Immature natural killer cell (primary cell): Measurements from ENCODE around the gene MOK. TPM values are rescaled to one million over a fixed set of nuclear protein-coding genes. Genes with fewer than 3 reads are reported as not detected.

Source experiments
- DNase-seq, 3 donors: peaks; one replicate each; pipeline ENCODE4 v3.0.0; 2022; ENCODE audit warnings: mixed read lengths in 1 of 3
- H3K27ac Mint-ChIP-seq, 6 donors: one replicate each; pipeline ENCODE4 v1.8.0; 2020; ENCODE audit warnings: mixed read lengths in 6 of 6, mild to moderate bottlenecking in 5 of 6, inconsistent platforms in 4 of 6, moderate library complexity in 3 of 6
- H3K27me3 Mint-ChIP-seq, 3 donors: one replicate each; pipeline ENCODE4 v1.8.0; 2020 to 2021; ENCODE audit warnings: low read depth in 3 of 3, mild to moderate bottlenecking in 3 of 3, mixed read lengths in 3 of 3, moderate library complexity in 3 of 3, inconsistent platforms in 1 of 3
- H3K36me3 Mint-ChIP-seq, 3 donors: one replicate each; pipeline ENCODE4 v1.8.0; 2020; ENCODE audit warnings: mixed read lengths in 3 of 3, inconsistent platforms in 2 of 3, mild to moderate bottlenecking in 2 of 3
- H3K4me1 Mint-ChIP-seq, 2 donors: one replicate each; pipeline ENCODE4 v1.8.0; 2020; ENCODE audit warnings: inconsistent platforms in 2 of 2, mild to moderate bottlenecking in 2 of 2, mixed read lengths in 2 of 2, moderate library complexity in 1 of 2
- H3K4me3 Mint-ChIP-seq, 5 donors: one replicate each; pipeline ENCODE4 v1.8.0; 2020; ENCODE audit warnings: mild to moderate bottlenecking in 5 of 5, mixed read lengths in 5 of 5, inconsistent platforms in 3 of 5, moderate library complexity in 3 of 5
- H3K9me3 Mint-ChIP-seq, 6 donors: one replicate each; pipeline ENCODE4 v1.8.0; 2020; ENCODE audit warnings: mild to moderate bottlenecking in 6 of 6, mixed read lengths in 6 of 6, inconsistent platforms in 4 of 6, moderate library complexity in 3 of 6
- polyA plus RNA-seq, 3 donors: library from polyadenylated mRNA; unstranded; fragments of 300-500 nt; fragmentation: Illumina TruSeq; gene quantifications; one replicate each; pipeline ENCODE4 v1.2.3, GENCODE V29; 2021

Gene MOK
- polyA plus RNA-seq, 3 donors from 2014 or later = 1.8 to 4.9 (median 3.2) TPM

DNA sequence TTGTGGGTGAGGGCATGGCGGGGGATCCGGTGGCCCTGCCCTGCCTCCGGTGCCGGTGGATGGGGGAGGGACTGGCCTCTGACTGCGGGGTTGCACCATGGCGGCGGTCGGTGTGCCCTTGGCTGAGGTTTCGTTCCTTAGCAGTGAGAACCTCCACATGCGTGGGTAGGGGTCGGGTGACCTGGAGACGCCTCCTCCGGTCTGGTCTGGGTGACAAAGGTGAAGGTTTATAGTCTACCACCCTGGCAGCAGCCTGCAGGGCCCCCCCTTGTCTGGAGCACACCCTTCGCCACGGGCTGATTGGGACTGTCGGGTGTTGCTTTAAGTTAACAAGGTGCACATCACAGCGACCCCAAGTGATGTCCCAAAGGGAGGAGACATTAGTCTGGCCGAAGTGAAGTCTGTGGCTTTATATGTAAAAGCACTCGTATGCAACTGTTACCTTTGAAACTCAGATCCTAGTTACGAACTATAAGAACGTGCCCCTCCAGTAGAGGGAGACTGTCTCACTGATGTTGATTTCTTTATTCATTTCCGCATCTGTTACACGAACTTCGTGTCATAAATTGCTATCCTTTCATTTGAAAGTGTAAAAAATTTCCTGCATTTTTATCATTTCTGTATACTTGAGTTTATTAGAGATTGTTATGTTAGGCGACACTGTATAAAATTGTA, 90.8 kb downstream of the MOK start:
- peaks cover 0 to 7% (median 7%) of the 10 kb centered on the region in 3 donors for H3K36me3 Mint-ChIP-seq
- H3K27ac Mint-ChIP-seq = no peak overlapping the region

GRCh38 chr14:102213470-102213869, 91.5 kb downstream of the MOK start:
- Mint-ChIP-seq H3K27ac (no peak overlapping the region), H3K36me3 (peaks cover 0 to 13% (median 10%) of the 10 kb centered on the region in 3 donors), H3K4me3 (no peak overlapping the region), H3K4me1 (peaks cover 2 to 7% of the 10 kb centered on the region in 2 donors), H3K27me3 (peaks cover 0 to 1% (median 0%) of the 10 kb centered on the region in 3 donors), H3K9me3 (no peaks in the 10 kb centered on the region)
- no peak for DNase-seq

More for the DNA sequence above, 90.8 kb downstream of the MOK start:
- peaks cover 2 to 7% of the 10 kb centered on the region in 2 donors for H3K4me1 Mint-ChIP-seq
- H3K27me3 Mint-ChIP-seq = peaks cover 0 to 1% (median 0%) of the 10 kb centered on the region in 3 donors
- no peak for DNase-seq
- no peak overlapping the region for H3K4me3 Mint-ChIP-seq
- H3K9me3 Mint-ChIP-seq = no peaks in the 10 kb centered on the region

GRCh38 chr14:102212845-102213244, 92.1 kb downstream of the MOK start:
- Mint-ChIP-seq H3K36me3 (peaks cover 0 to 15% (median 10%) of the 10 kb centered on the region in 3 donors), H3K4me3 (no peak overlapping the region), H3K27me3 (peaks cover 0 to 1% (median 0%) of the 10 kb centered on the region in 3 donors), H3K27ac (no peak overlapping the region), H3K4me1 (peaks cover 2 to 7% of the 10 kb centered on the region in 2 donors), H3K9me3 (no peaks in the 10 kb centered on the region)
- no peak for DNase-seq

DNA sequence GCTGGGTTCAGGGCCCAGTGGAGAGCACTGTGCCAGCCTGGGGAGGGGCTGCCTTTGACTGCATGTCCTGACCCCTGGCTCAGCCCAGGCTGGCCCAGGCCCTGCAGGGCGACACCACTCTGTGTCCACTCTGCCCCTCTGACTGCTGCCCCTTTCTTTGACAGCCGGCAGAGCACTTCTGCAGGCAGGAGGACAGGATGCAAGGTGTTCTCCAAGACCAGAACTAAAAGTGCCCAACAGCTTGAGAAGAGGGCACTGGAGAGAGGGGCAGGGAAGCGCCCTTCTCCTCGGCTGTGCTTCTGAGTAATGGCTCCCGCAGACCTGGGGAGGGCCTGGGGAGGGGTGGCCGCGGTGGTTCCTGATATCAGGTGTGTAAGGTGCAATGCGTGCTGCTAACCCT, 92.6 kb downstream of the MOK start:
- H3K27ac Mint-ChIP-seq = no peak overlapping the region
- peaks cover 0 to 15% (median 14%) of the 10 kb centered on the region in 3 donors for H3K36me3 Mint-ChIP-seq

GRCh38 chr14:102211240-102211639, 93.7 kb downstream of the MOK start:
- no peak overlapping the region for H3K4me3 Mint-ChIP-seq
- DNase-seq = no peak
- H3K9me3 Mint-ChIP-seq = no peaks in the 10 kb centered on the region
- peaks cover 0 to 16% (median 15%) of the 10 kb centered on the region in 3 donors for H3K36me3 Mint-ChIP-seq
- no peak overlapping the region for H3K27ac Mint-ChIP-seq
- H3K4me1 Mint-ChIP-seq = peaks cover 0 to 16% of the 10 kb centered on the region in 2 donors
- H3K27me3 Mint-ChIP-seq = no peaks in the 10 kb centered on the region

More for the DNA sequence above, 92.6 kb downstream of the MOK start:
- Mint-ChIP-seq H3K4me1 (peaks cover 0 to 7% of the 10 kb centered on the region in 2 donors), H3K27me3 (no peaks in the 10 kb centered on the region), H3K9me3 (no peaks in the 10 kb centered on the region), H3K4me3 (no peak overlapping the region)
- no peak for DNase-seq

DNA sequence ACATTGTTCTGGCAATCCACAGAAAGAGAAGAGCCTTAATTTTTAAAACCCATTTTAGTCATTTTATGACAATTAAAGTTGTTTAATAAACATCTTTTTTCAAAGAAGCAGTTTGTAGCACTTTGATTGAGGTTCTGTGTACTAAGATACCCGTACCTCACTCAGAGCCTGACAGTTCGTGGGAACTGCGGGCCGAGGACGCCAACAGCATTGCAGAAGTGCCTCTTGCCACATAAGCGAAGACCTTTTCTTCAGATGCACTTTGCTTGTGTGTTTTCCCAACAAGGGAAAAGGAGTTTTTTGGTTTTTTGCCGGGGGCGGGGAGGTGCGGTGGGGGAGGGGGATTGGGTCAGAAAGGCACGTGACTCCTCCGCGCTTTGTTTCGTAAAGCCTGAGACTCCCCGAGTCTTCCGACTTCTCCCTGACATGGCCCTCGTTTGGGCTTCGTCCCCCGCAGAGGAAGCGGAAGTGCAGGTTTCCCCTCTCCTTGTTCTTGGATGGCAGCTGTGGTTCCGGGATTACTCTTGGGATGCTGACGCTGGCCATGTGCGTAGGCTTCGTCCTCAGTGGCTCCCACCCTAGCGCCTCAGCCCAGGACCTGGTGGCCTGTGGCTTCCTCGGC, 94.4 kb downstream of the MOK start:
- H3K27ac Mint-ChIP-seq = no peak overlapping the region
- no peak for DNase-seq
- H3K4me3 Mint-ChIP-seq = no peak overlapping the region
- peaks cover 0 to 17% (median 15%) of the 10 kb centered on the region in 3 donors for H3K36me3 Mint-ChIP-seq
- H3K4me1 Mint-ChIP-seq = peaks cover 1 to 19% of the 10 kb centered on the region in 2 donors
- H3K27me3 Mint-ChIP-seq = peaks cover 0 to under 1% (median under 1%) of the 10 kb centered on the region in 3 donors
- no peaks in the 10 kb centered on the region for H3K9me3 Mint-ChIP-seq

- peaks cover 5 to 27% of the 10 kb centered on the region in 2 donors for H3K4me1 Mint-ChIP-seq
- no peak overlapping the region for H3K27ac Mint-ChIP-seq
- H3K27me3 Mint-ChIP-seq = peaks cover 0 to 2% (median 2%) of the 10 kb centered on the region in 3 donors
- no peak for DNase-seq
- H3K4me3 Mint-ChIP-seq = no peak overlapping the region
- no peaks in the 10 kb centered on the region for H3K9me3 Mint-ChIP-seq
- peaks cover 0 to 19% (median 19%) of the 10 kb centered on the region in 3 donors for H3K36me3 Mint-ChIP-seq
These were observed 95.6 kb downstream of the MOK start for GRCh38 chr14:102209224-102209966.

DNA sequence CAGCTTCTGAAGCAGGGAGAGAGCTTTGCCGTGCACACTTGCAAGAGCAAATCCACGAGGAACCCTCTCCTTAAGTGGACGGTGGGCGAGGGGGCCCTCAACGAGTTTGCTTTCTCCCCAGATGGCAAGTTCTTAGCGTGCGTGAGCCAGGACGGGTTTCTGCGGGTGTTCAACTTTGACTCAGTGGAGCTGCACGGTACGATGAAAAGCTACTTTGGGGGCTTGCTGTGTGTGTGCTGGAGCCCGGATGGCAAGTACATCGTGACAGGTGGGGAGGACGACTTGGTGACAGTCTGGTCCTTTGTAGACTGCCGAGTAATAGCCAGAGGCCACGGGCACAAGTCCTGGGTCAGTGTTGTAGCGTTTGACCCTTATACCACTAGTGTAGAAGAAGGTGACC, 96.2 kb downstream of the MOK start:
- no peaks in the 10 kb centered on the region for H3K9me3 Mint-ChIP-seq

DNA sequence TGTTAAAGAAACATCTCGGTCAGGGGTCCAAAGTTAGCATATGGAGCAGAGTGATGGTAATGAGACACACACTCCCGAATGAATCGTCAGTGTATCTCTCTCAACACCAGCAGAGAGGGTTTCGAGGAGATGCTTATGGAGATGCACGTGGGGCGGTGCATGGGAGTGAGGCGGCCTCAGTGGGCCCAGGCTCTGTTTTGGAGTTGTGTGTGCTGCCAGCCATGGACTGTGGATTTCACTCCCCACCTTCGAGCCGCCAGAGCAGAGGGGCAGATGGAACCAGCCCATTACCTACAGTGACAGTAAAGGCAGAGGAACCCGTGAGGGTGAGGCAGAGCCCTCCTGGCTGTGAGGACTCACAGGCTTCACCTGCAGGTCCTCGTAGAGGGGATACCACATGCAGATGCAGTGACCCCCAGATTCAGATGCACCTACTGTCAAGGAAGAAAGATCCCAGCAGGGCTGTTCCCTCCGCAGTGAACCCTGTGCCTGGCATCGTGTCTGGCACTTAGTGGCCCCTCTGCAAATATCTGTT, 97.1 kb downstream of the MOK start:
- H3K36me3 Mint-ChIP-seq = peaks cover 0 to 19% (median 19%) of the 10 kb centered on the region in 3 donors
- no peak for DNase-seq
- H3K4me1 Mint-ChIP-seq = peaks cover 8 to 29% of the 10 kb centered on the region in 2 donors
- H3K4me3 Mint-ChIP-seq = no peak overlapping the region
- H3K27ac Mint-ChIP-seq = no peak overlapping the region
- no peaks in the 10 kb centered on the region for H3K9me3 Mint-ChIP-seq
- peaks cover 0 to 2% (median 2%) of the 10 kb centered on the region in 3 donors for H3K27me3 Mint-ChIP-seq

More for the DNA sequence above, 96.2 kb downstream of the MOK start:
- DNase-seq = no peak
- H3K27me3 Mint-ChIP-seq = peaks cover 0 to 2% (median 2%) of the 10 kb centered on the region in 3 donors
- H3K36me3 Mint-ChIP-seq = peaks cover 0 to 19% (median 19%) of the 10 kb centered on the region in 3 donors
- H3K27ac Mint-ChIP-seq = no peak overlapping the region
- peaks cover 7 to 29% of the 10 kb centered on the region in 2 donors for H3K4me1 Mint-ChIP-seq
- no peak overlapping the region for H3K4me3 Mint-ChIP-seq

DNA sequence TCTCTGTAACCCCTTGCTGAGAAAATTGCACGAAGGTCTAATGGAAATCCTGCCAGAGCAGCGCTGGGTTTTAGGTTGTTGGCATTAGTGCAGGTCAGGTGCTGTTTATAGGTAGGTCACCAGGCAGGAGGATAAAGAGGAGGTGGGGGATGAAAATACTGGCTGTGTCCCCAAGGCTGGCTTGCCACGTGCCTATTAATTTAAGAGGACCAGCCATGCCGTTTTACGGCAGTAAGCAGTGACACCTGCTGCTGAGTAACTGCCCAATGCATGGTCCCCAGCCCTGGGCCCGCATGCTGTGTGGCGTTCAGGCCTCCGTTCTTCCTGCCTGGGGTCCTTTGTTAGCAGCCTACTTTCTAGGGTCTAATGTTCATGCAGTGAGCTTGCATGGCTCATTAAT, 98.0 kb downstream of the MOK start:
- Mint-ChIP-seq H3K27ac (peak overlapping the region in 1 of 6 donors; percentile 49), H3K4me3 (no peak overlapping the region), H3K36me3 (peaks cover 0 to 19% (median 19%) of the 10 kb centered on the region in 3 donors), H3K4me1 (peaks cover 9 to 32% of the 10 kb centered on the region in 2 donors), H3K9me3 (no peaks in the 10 kb centered on the region), H3K27me3 (peaks cover 0 to 2% (median 2%) of the 10 kb centered on the region in 3 donors)
- no peak for DNase-seq

DNA sequence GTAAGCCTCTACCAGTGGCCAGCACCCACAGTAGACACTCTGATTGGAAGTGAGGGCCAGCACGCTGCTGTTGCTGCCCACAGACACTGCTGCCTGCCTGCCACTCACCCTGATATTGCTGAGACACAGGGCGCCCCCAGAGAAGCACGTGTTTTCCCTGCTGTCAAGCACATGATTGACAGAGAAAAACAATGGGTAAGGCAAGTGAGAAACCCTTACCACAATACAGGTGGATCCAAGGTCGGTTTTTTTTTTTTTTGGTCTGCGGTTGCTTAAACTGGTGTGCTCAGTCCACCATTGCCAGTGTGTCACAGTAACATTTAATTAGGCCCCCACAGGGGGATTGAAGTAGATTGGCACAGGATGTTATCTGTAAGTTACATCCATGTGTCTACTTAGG, 99.4 kb downstream of the MOK start:
- peak in 1 of 3 donors; percentile 10 for DNase-seq
- Mint-ChIP-seq H3K9me3 (no peaks in the 10 kb centered on the region), H3K27me3 (peaks cover 0 to 3% (median 2%) of the 10 kb centered on the region in 3 donors), H3K4me1 (peaks cover 23 to 46% of the 10 kb centered on the region in 2 donors), H3K4me3 (peak overlapping the region in 1 of 5 donors; percentile 1), H3K36me3 (peaks cover 0 to 19% (median 19%) of the 10 kb centered on the region in 3 donors), H3K27ac (peak overlapping the region in 4 of 6 donors; percentile 8 to 59 (median 34))

DNA sequence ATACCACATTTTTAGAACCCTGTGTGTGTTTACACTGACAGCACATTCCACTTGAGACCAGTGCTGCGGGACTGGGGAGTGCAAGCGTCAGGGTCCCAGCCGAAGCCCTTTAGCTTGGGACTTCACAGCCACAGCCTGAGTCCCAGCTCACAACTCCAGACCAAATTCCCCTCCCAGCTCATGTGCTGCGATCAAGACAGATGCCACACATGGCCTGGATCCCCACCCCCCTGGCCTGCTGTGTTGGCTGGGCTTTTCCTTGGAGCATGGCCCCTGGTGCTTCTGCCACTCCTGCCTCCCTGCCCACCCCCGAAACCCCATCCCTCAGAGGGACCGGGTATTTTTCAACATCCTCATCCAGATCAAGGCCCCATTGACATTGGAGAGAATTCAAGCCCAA, 101.6 kb downstream of the MOK start:
- H3K27ac Mint-ChIP-seq = no peak overlapping the region
- H3K4me3 Mint-ChIP-seq = no peak overlapping the region
- peaks cover 0 to 10% (median 9%) of the 10 kb centered on the region in 3 donors for H3K36me3 Mint-ChIP-seq
- peaks cover 0 to 3% (median 2%) of the 10 kb centered on the region in 3 donors for H3K27me3 Mint-ChIP-seq
- no peaks in the 10 kb centered on the region for H3K9me3 Mint-ChIP-seq
- H3K4me1 Mint-ChIP-seq = peaks cover 38 to 68% of the 10 kb centered on the region in 2 donors
- no peak for DNase-seq

GRCh38 chr14:102202944-102203343, 102.0 kb downstream of the MOK start:
- peaks cover 0 to 9% (median 9%) of the 10 kb centered on the region in 3 donors for H3K36me3 Mint-ChIP-seq

More at GRCh38 chr14:102202944-102203343, 102.0 kb downstream of the MOK start:
- H3K27me3 Mint-ChIP-seq = peaks cover 0 to 3% (median 2%) of the 10 kb centered on the region in 3 donors
- no peak overlapping the region for H3K4me3 Mint-ChIP-seq
- H3K4me1 Mint-ChIP-seq = peaks cover 38 to 69% of the 10 kb centered on the region in 2 donors
- H3K9me3 Mint-ChIP-seq = no peaks in the 10 kb centered on the region
- peak overlapping the region in 1 of 6 donors; percentile 50 for H3K27ac Mint-ChIP-seq
- no peak for DNase-seq
